ENCODE measurements around the gene RASGRF2.

GRCh38 chr5:81180780-81181460 is 220.8 kb downstream of the RASGRF2 start:
- TF ChIP-seq CTCF (conservative IDR thresholded peaks at IDR 0.05) (no peak), EZH2 (IDR thresholded peaks at IDR 0.05; ENCODE audit: low read depth) (no peak)
